Activated CD4-positive, alpha-beta memory T cell treated with anti-CD3 and anti-CD28 coated beads, Interleukin-2, amount 10 ng/mL, durations not matched to agents 7 days and 5 days (primary cell): Measurements from ENCODE around the gene ANTXRL. TPM values are rescaled to one million over a fixed set of nuclear protein-coding genes. Genes with fewer than 3 reads are reported as not detected.
"Not testable (repeated sequence)": the region's sequence is repeated elsewhere in the genome, so short reads cannot be mapped to it uniquely, and the experiment has no call there.

ENCODE experiments used
- CTCF ChIA-PET: fragments of 350-600 bp; sonication (Branson Sonifier 250); formaldehyde crosslinking; loops from one replicate; lab custom pipeline; 2021; ENCODE audit warnings: antibody characterized with exemption, inconsistent platforms; lab: Charles Lee
- POLR2A ChIA-PET: fragments of 350-600 bp; sonication (Branson Sonifier 250); formaldehyde crosslinking; loops from one replicate; lab custom pipeline; 2021; ENCODE audit warnings: antibody characterized with exemption; lab: Charles Lee
- DNase-seq: peaks from one replicate; pipeline ENCODE4 v3.0.0-alpha.2; 2020
- H3K27ac Mint-ChIP-seq: one replicate; pipeline ENCODE4 v1.8.0; 2021; ENCODE audit warnings: mild to moderate bottlenecking, mixed read lengths
- H3K27me3 Mint-ChIP-seq: one replicate; pipeline ENCODE4 v1.8.0; 2021; ENCODE audit warnings: mixed read lengths
- H3K36me3 Mint-ChIP-seq: one replicate; pipeline ENCODE4 v1.8.0; 2021; ENCODE audit warnings: low read depth, mixed read lengths
- H3K4me1 Mint-ChIP-seq: one replicate; pipeline ENCODE4 v1.8.0; 2021; ENCODE audit warnings: mixed read lengths
- H3K4me3 Mint-ChIP-seq: one replicate; pipeline ENCODE4 v1.8.0; 2021; ENCODE audit warnings: mild to moderate bottlenecking, mixed read lengths
- H3K9me3 Mint-ChIP-seq: one replicate; pipeline ENCODE4 v1.8.0; 2021; ENCODE audit warnings: mixed read lengths
- total RNA-seq, 2 experiments: library from RNA; stranded (reverse); gene quantifications; one replicate each; pipeline ENCODE4 v1.2.3, GENCODE V29; 2021

ANTXRL gene
- total RNA-seq, 2 experiments from 2014 or later, result not detected

DNA sequence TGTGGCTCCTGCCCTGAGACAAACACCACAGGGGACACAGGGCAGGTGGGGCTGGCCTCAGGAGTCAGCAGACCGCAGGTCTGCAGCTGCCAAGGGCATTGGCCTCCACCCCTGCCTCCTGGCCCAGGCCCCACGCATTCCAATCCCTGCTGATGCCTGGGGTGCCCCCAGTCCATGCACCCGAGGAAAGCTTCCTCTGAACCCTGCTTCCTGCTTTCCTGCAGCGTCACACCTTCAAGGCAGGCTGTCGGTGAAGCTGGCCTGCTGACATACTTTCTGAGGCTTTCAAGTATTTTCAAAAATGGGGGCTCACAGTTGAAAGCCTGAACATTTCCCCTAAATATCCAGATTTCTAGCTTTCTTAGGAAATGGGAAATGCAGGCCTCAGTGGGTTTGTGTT lies 22.5 kb upstream of the ANTXRL start:
- no peaks in the 10 kb centered on the region for H3K9me3 Mint-ChIP-seq
- peaks cover 20% of the 10 kb centered on the region for H3K36me3 Mint-ChIP-seq
- ChIA-PET POLR2A (interaction anchor here (1.1 kb wide), 1 partner anchor 234 kb away, joined by 3 read pairs; the partner anchor contains the start of gene NCOA4), CTCF (no interaction called here)
- DNase-seq, result no peak
- no peak overlapping the region for H3K27ac Mint-ChIP-seq
- peaks cover 8% of the 10 kb centered on the region for H3K4me1 Mint-ChIP-seq
- H3K4me3 Mint-ChIP-seq, result no peak overlapping the region
- H3K27me3 Mint-ChIP-seq, result no peaks in the 10 kb centered on the region

DNA sequence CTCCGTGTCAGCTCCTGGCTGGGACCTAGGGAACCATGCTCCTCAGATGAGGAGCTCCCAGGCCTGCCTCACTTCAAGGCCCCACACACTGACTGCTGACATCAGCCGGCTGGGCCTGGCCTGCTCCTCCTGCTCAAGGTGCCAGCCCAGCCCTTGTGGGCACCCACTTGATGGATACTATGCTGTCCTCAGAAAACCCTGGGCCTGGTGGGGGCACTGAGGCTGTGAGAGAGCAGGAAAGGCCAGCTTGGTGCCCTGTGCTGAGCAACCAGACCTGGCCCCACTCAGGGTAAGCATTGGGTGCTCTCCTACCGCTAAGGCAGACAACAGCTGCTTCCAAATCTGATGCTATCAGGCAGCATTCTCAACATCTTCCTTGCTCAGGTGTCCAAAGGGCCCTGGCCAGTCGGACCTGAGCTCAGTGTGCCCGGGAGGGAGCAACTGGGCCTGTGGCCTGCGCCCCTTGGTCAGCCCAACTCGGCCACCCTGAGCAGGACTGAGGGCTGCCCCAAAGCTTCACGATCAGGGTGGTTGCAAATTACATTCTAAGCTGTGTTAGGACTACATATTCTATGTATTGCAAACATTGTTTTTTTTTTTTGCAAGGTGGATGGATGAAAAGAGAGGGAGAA lies 21.9 kb upstream of the ANTXRL start:
- Mint-ChIP-seq H3K4me3 (no peak overlapping the region), H3K4me1 (peaks cover 13% of the 10 kb centered on the region), H3K9me3 (no peaks in the 10 kb centered on the region), H3K36me3 (peaks cover 20% of the 10 kb centered on the region), H3K27ac (peak overlapping the region; percentile 17), H3K27me3 (no peaks in the 10 kb centered on the region)
- ChIA-PET POLR2A (interaction anchor here (1.1 kb wide), 1 partner anchor 235 kb away, joined by 3 read pairs; the partner anchor contains the start of gene NCOA4), CTCF (no interaction called here)
- no peak for DNase-seq

- not testable (repeated sequence) for H3K27me3 Mint-ChIP-seq, H3K27ac Mint-ChIP-seq, H3K4me3 Mint-ChIP-seq, DNase-seq, H3K9me3 Mint-ChIP-seq
- H3K36me3 Mint-ChIP-seq, result peaks cover 15% of the 10 kb centered on the region
- CTCF ChIA-PET, result interaction anchor here (0.8 kb wide), 1 partner anchor 10 kb away, joined by 3 read pairs; no protein-coding TSS in a partner anchor
- POLR2A ChIA-PET, result interaction anchor here (1.1 to 1.6 kb wide), 2 partner anchors 19 to 236 kb away, joined by 3 to 7 read pairs; partner anchors contain the start of gene NCOA4
- peaks cover 22% of the 10 kb centered on the region for H3K4me1 Mint-ChIP-seq
These were observed 21.1 kb upstream of the ANTXRL start for GRCh38 chr10:46265566-46266305.

GRCh38 chr10:46266306-46266985 lies 20.4 kb upstream of the ANTXRL start:
- ChIA-PET POLR2A (interaction anchor here (1.6 kb wide), 1 partner anchor 18 kb away, joined by 7 read pairs; no protein-coding TSS in a partner anchor), CTCF (interaction anchor here (0.8 kb wide), 1 partner anchor 10 kb away, joined by 3 read pairs; no protein-coding TSS in a partner anchor)
- H3K27me3 Mint-ChIP-seq, result no peaks in the 10 kb centered on the region
- no peaks in the 10 kb centered on the region for H3K9me3 Mint-ChIP-seq
- peaks cover 26% of the 10 kb centered on the region for H3K4me1 Mint-ChIP-seq
- peaks cover 9% of the 10 kb centered on the region for H3K36me3 Mint-ChIP-seq
- no peak for DNase-seq
- no peak overlapping the region for H3K4me3 Mint-ChIP-seq
- H3K27ac Mint-ChIP-seq, result no peak overlapping the region

- ChIA-PET POLR2A (interaction anchor here (1.6 to 6.3 kb wide), 3 partner anchors 13 to 18 kb away, joined by 7 to 98 read pairs (median 8); no protein-coding TSS in a partner anchor), CTCF (no interaction called here)
- Mint-ChIP-seq H3K27me3 (no peaks in the 10 kb centered on the region), H3K9me3 (no peaks in the 10 kb centered on the region), H3K36me3 (peaks cover under 1% of the 10 kb centered on the region), H3K27ac (no peak overlapping the region), H3K4me1 (peaks cover 33% of the 10 kb centered on the region), H3K4me3 (no peak overlapping the region)
- DNase-seq, result no peak
These were observed 19.4 kb upstream of the ANTXRL start for GRCh38 chr10:46267132-46267985.

DNA sequence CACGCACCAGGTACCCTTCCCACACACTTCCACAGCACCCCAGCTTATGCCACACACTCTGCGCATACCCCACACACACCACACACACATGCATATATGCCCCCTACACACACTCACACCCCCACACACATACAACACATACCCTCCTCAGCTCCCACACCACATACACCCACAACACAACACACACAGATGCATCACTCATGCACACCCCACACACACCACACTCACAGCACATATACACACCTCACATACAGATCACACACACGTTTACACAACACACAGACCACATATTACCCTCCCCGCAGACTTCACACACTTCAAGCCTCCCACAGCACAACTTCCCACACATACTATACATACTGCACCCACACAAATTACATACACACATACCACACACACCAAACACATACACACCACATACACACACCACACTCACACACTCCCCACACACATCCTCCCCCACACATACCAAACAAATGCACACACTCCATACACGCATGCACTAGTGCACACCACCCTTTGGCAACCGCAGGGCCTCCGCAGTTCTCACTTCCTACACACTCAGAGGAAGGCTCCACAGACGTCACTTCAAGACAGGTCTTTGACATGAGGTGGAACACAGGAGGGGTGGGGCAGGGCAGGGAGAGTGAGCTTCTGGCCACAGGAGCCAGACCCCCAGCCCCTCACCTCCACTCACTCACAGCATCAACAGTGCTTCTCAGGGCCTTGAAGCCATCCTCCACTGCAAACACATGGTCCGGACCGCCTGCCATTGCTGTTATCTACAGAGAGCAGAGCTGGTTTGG lies 18.5 kb upstream of the ANTXRL start:
- Mint-ChIP-seq H3K4me1 (peaks cover 39% of the 10 kb centered on the region), H3K36me3 (no peaks in the 10 kb centered on the region), H3K9me3 (no peaks in the 10 kb centered on the region), H3K4me3 (no peak overlapping the region), H3K27ac (no peak overlapping the region), H3K27me3 (no peaks in the 10 kb centered on the region)
- peak; percentile 78 for DNase-seq
- ChIA-PET CTCF (interaction anchor here (0.9 to 1.2 kb wide), 3 partner anchors 11 to 239 kb away, joined by 3 read pairs; no protein-coding TSS in a partner anchor), POLR2A (interaction anchor here (0.7 to 6.3 kb wide), 7 partner anchors 12 to 848 kb away, joined by 3 to 98 read pairs (median 4); partner anchors contain the start of gene ANTXRL)

- CTCF ChIA-PET, result interaction anchor here (1.2 to 1.4 kb wide), 2 partner anchors 40 to 240 kb away, joined by 3 read pairs; no protein-coding TSS in a partner anchor
- not testable (repeated sequence) for H3K4me3 Mint-ChIP-seq, H3K27me3 Mint-ChIP-seq
These were observed 17.2 kb upstream of the ANTXRL start for GRCh38 chr10:46269554-46270053.

GRCh38 chr10:46270086-46270811 lies 16.5 kb upstream of the ANTXRL start:
- H3K4me1 Mint-ChIP-seq, result peaks cover 37% of the 10 kb centered on the region
- no peak overlapping the region for H3K4me3 Mint-ChIP-seq
- H3K27ac Mint-ChIP-seq, result no peak overlapping the region
- ChIA-PET POLR2A (interaction anchor here (0.9 to 6.3 kb wide), 4 partner anchors 14 to 850 kb away, joined by 4 to 98 read pairs (median 8); partner anchors contain the start of gene NCOA4), CTCF (interaction anchor here (1.4 kb wide), 1 partner anchor 41 kb away, joined by 3 read pairs; no protein-coding TSS in a partner anchor)
- no peaks in the 10 kb centered on the region for H3K9me3 Mint-ChIP-seq
- DNase-seq, result no peak
- H3K27me3 Mint-ChIP-seq, result no peaks in the 10 kb centered on the region
- no peaks in the 10 kb centered on the region for H3K36me3 Mint-ChIP-seq

More at GRCh38 chr10:46269554-46270053, 17.2 kb upstream of the ANTXRL start:
- peaks cover 39% of the 10 kb centered on the region for H3K4me1 Mint-ChIP-seq
- H3K9me3 Mint-ChIP-seq, H3K36me3 Mint-ChIP-seq, H3K27ac Mint-ChIP-seq: not testable (repeated sequence)
- peak; percentile 63 for DNase-seq
- POLR2A ChIA-PET, result interaction anchor here (0.9 to 6.3 kb wide), 7 partner anchors 11 to 849 kb away, joined by 3 to 98 read pairs (median 5); partner anchors contain the start of genes ANTXRL and NCOA4

GRCh38 chr10:46270963-46271530 lies 15.8 kb upstream of the ANTXRL start:
- peaks cover 35% of the 10 kb centered on the region for H3K4me1 Mint-ChIP-seq
- ChIA-PET CTCF (interaction anchor here (1.4 kb wide), 1 partner anchor 41 kb away, joined by 3 read pairs; no protein-coding TSS in a partner anchor), POLR2A (interaction anchor here (1.1 to 6.3 kb wide), 2 partner anchors 13 to 242 kb away, joined by 5 to 98 read pairs; partner anchors contain the start of gene NCOA4)
- DNase-seq, H3K36me3 Mint-ChIP-seq, H3K9me3 Mint-ChIP-seq, H3K27me3 Mint-ChIP-seq, H3K27ac Mint-ChIP-seq, H3K4me3 Mint-ChIP-seq: not testable (repeated sequence)

DNA sequence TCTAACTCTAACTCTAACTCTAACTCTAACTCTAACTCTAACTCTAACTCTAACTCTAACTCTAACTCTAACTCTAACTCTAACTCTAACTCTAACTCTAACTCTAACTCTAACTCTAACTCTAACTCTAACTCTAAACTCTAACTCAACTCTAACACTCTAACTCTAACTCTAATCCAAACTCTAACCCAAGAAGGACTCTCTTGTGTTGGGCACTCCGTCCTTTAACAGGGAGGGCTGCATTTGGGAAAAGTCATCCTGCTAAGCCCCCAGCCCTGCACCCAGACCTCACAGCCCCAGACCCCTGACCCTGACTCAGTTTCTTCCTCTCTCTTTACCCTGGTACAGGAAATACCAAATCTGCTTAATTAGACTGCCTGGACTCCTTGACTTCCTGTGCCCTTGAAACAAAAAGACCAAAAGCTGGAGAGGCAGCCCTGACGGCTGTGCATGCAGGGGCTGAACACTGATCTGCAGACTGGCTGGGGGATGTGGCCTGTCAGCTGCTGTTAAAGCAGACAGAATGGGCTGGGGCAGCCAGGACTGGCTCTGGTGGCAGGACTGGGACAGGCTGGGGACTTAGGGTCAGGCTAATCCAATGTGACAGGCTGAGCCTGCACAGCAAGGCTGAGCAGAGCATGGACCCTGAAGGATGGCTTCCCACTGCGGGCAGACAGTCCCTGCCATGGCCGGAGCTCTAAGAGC lies 14.8 kb upstream of the ANTXRL start:
- H3K9me3 Mint-ChIP-seq, H3K36me3 Mint-ChIP-seq, CTCF ChIA-PET, H3K4me3 Mint-ChIP-seq, H3K27me3 Mint-ChIP-seq: not testable (repeated sequence)
- Mint-ChIP-seq H3K4me1 (peaks cover 31% of the 10 kb centered on the region), H3K27ac (peak overlapping the region; percentile 76)
- POLR2A ChIA-PET, result interaction anchor here (6.3 kb wide), 1 partner anchor 12 kb away, joined by 98 read pairs; no protein-coding TSS in a partner anchor
- DNase-seq, result peak; percentile 13
